Central memory CD8-positive, alpha-beta T cell (primary cell): ENCODE data around the gene MSMB.

ENCODE experiments used
- ATAC-seq: fragments of 150-1000 bp; cut with Tn5 transposase; replicated peaks from 2 replicates; pipeline ENCODE4 v1.10.0; 2022; ENCODE audit warnings: mild to moderate bottlenecking, moderate FRiP score, moderate number of reproducible peaks; ENCODE audit not compliant: poor library complexity, severe bottlenecking; ENCODE audit errors: extremely low read depth
- DNase-seq, 2 donors: peaks; one replicate each; pipeline ENCODE4 v3.0.0; 2021; ENCODE audit warnings: low spot score in 2 of 2
- H3K27ac Mint-ChIP-seq: one replicate; pipeline ENCODE4 v1.8.0; 2022; ENCODE audit warnings: low read depth, mild to moderate bottlenecking, moderate library complexity, mixed read lengths
- H3K27me3 Mint-ChIP-seq: one replicate; pipeline ENCODE4 v1.8.0; 2022; ENCODE audit warnings: mixed read lengths
- H3K36me3 Mint-ChIP-seq: one replicate; pipeline ENCODE4 v1.8.0; 2022; ENCODE audit warnings: mild to moderate bottlenecking, moderate library complexity, mixed read lengths; ENCODE audit not compliant: insufficient read depth
- H3K4me1 Mint-ChIP-seq: one replicate; pipeline ENCODE4 v1.8.0; 2022; ENCODE audit warnings: mixed read lengths
- H3K4me3 Mint-ChIP-seq: one replicate; pipeline ENCODE4 v1.8.0; 2022; ENCODE audit warnings: mild to moderate bottlenecking, moderate library complexity, mixed read lengths
- H3K9me3 Mint-ChIP-seq: one replicate; pipeline ENCODE4 v1.8.0; 2022; ENCODE audit warnings: mixed read lengths

Gene MSMB

DNA sequence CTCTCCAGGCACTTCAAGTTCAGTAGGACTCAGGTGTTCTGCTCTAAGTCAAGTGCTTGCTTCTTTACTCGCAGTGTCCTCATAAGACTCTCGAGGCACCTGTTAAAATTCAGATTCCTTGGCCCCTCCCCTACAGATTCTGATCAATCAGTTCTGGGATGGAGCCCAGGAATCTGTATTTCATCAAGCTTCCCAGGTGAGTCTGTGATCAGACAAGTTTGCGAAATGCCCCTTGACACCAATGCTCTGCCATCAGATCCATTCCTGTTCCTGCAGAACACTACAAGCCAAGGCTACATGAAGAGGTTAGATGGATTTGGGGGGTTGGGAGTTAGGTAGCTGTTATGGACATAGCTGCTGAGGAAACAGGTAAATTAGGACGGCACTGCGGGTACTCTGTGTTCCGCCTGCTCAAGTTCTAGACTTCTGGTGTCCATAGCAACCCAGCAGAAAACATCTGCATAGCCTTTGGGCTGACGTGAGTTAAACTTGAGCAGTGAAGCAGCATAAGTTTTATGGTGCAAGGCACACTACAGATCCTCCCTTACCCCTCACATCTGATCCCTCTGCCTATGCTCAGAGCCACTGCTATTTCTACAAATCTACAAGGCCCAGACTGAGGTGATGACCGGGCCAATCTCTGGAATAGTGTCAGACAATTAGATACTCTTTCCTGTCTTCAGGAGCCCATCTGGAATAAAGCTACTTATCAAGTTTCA is 8.8 kb downstream of the MSMB start:
- H3K27me3 Mint-ChIP-seq = peaks cover 12% of the 10 kb centered on the region
- no peak overlapping the region for H3K4me3 Mint-ChIP-seq
- no peak for DNase-seq
- H3K36me3 Mint-ChIP-seq = no peaks in the 10 kb centered on the region
- no peak for ATAC-seq
- no peak overlapping the region for H3K27ac Mint-ChIP-seq
- H3K4me1 Mint-ChIP-seq = no peaks in the 10 kb centered on the region
- no peaks in the 10 kb centered on the region for H3K9me3 Mint-ChIP-seq

DNA sequence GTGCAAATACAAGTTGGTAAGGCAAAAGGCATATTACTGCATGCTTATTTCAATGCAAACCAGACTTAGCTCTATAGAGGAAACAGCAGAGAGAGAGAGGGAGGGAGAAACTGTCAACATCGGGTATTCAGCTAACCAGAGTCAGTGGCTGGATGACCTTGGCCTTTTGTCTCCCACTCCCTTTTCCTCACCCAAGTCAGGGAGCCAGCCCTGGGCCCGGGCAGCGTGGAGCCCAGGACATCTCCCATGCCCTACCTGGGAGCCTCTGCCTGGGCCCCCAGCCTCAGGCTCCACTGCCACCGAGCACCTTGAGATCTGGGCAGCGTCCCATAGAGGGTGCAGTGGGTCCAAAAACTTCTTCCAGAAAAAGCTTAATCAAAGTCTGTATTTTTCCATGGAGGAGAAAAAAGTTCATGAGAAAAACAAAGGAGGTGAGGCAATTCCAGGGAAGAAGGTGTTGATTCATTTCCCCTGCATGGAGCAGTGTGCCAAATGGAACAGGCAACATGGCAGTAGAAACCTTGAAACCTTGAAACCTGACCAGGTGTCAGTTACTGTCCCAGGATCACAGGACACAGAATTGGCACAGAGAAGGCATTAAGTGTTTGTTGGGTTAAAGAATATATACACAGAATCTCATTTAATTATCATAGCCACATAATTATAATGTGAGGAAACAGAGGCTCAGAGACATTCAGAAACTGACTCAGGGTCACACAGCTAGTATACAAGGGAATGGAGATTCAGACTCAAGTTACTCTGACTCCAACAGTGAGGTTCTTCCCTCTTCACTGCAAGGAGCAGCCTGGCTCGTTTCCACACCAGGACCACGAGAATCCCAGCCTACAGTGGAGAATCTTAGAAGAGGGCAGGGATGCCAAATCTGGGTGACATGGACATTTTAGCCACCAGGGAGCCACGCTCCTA is 9.9 kb downstream of the MSMB start:
- Mint-ChIP-seq H3K9me3 (no peaks in the 10 kb centered on the region), H3K27me3 (peaks cover 9% of the 10 kb centered on the region), H3K4me1 (no peaks in the 10 kb centered on the region), H3K27ac (no peak overlapping the region), H3K36me3 (peaks cover 3% of the 10 kb centered on the region), H3K4me3 (no peak overlapping the region)
- ATAC-seq (no peak), DNase-seq (no peak)

DNA sequence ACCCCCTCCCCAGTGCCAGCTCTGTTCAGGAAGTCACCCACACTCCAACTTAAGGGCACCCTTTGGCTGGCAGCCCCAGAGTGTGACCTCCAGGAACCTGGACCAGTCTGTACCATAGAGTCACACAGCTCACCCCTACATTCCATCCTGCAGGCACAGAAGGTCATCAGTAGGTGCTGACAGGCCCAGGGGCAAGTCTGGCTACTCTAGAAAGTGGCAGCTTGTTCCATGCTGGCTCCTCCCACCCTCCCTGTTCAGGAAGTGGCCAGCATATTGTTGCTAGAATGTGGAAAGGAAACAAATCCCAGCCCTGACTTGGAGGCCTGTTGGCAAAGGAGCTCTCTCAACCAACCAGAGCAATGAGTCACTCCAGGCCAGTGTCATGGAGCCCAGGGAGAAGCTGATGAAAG is 12.5 kb downstream of the MSMB start:
- Mint-ChIP-seq H3K4me1 (peaks cover 22% of the 10 kb centered on the region), H3K27ac (no peak overlapping the region), H3K36me3 (peaks cover 11% of the 10 kb centered on the region), H3K27me3 (no peaks in the 10 kb centered on the region), H3K4me3 (no peak overlapping the region), H3K9me3 (no peaks in the 10 kb centered on the region)
- ATAC-seq = no peak
- no peak for DNase-seq

DNA sequence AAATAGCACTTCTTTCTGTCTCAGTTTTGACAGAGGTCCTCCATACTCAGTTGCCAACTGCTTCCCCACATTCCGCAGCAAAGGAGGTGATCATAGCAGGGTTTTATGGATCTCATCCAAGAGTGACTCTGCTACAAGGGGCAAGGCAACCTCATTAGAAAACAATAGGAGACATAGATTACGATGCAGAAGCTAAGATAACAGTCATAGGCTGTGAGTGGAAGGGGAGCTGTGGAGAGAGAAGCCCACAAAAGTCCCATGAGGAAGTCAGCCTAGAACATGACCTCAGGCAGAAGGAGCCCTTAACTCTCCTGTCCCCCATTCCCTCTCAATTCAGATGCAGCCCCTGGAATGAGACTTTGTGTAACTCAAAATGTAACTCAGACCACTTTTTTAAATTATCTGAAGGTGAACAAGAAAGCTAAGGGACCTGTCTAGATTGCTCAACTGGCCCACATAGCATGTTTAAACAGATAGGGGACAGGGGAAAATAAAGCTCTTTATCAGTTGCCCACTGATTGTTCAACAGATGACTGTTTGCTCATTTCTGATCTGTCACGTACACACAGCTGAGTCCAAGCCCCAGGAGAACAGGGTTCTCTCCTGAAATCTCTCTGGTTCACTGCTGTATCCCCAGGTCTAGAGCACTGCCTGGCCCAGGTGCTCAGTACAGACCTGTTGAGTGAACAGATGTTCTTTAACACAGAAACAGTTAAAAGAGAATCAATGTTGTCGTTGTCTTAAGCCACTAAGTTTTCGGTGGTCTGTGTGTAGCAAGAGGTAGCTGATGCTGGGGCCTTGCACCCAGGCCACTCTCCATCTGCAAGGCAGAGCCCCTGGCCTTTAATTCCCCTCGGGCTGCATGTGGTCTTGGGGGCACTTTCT is 14.2 kb downstream of the MSMB start:
- Mint-ChIP-seq H3K4me3 (peak overlapping the region; percentile 99), H3K27me3 (no peaks in the 10 kb centered on the region), H3K9me3 (no peaks in the 10 kb centered on the region), H3K27ac (peak overlapping the region; percentile 56), H3K4me1 (peaks cover 38% of the 10 kb centered on the region), H3K36me3 (peaks cover 11% of the 10 kb centered on the region)
- ATAC-seq = no peak
- DNase-seq = no peak

DNA sequence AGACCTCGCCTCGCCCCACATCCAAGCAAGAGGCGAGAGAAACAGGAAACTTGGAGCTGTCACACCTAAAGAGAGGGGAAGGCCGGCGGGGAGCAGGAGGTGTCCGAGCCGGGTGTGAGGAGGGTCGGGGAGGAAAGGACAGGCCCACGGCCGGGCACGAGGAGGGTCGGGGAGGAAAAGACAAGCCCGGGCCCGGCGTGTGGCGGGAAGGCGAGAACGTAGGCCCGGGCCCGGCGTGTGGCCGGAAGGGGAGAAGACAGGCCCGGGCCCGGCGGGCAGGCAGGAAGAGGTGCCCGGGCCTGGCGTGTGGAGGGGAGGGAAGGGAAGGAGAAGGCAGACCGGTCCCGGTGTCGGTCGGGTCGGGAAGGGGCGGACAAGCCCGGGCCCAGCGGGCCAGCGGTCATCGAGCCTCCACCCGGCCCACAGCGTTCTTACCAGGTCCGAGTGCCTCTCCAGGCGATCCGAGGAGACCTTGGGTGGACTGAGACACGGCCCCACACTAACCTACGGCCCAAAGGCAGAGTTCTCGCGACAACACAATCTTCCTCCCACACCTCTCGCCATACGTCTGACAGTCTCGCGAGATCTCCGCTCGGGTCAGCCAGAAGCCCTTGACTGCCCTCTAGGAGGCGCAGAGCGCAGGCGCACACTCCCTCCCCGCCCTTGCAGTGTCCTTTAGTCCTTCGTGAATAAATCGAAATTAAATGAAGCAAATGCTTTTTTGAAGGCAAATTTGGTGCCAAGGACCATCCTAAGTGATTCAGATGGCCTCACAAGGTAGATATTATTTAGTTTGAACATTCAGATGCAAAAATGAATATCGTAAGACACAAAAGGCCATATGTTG is 15.8 kb downstream of the MSMB start, which contains the start of gene NCOA4:
TSS of gene NCOA4 (minus strand) at position 533 of the 847 bp plus-strand sequence. CDS start 13,943 bp downstream, outside the sequence.
- Mint-ChIP-seq H3K27ac (peak within 1 kb of the TSS; percentile 97), H3K36me3 (peaks cover 11% of the 10 kb centered on the region), H3K4me3 (peak within 1 kb of the TSS; percentile 99), H3K9me3 (no peaks in the 10 kb centered on the region), H3K27me3 (no peaks in the 10 kb centered on the region), H3K4me1 (peaks cover 48% of the 10 kb centered on the region)
- DNase-seq (peak; percentile 91 to 92), ATAC-seq (peak; percentile 92)

DNA sequence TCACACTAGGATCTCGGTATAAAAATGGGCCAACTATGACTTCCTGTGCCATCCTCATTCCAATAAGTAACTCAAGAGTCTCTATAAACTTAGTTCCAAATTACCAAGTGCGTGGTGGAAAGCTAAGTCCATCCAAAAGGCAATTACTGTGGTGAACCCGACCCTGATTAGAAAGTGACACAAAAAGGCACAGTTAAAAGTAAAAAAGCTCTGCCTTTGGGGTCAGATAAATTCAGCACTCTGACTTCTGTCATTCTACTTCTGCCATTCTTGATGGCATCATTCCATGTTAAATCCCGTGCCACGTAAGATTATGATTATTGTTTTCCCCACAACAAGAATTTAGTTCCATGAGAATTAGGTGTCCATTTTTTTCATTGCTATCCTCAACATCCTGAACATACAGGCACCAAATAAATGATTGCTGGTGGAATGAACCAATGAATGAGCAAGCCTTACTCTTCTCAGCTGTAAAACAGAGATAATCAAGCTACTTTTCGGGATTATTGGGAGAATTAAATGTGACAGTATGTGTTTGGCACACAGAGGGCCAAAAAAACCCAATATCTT is 16.5 kb downstream of the MSMB start:
- peaks cover 53% of the 10 kb centered on the region for H3K4me1 Mint-ChIP-seq
- peaks cover 11% of the 10 kb centered on the region for H3K36me3 Mint-ChIP-seq
- peak overlapping the region; percentile 99 for H3K4me3 Mint-ChIP-seq
- H3K27me3 Mint-ChIP-seq = no peaks in the 10 kb centered on the region
- ATAC-seq = no peak
- peak overlapping the region; percentile 97 for H3K27ac Mint-ChIP-seq
- no peak for DNase-seq
- H3K9me3 Mint-ChIP-seq = no peaks in the 10 kb centered on the region

DNA sequence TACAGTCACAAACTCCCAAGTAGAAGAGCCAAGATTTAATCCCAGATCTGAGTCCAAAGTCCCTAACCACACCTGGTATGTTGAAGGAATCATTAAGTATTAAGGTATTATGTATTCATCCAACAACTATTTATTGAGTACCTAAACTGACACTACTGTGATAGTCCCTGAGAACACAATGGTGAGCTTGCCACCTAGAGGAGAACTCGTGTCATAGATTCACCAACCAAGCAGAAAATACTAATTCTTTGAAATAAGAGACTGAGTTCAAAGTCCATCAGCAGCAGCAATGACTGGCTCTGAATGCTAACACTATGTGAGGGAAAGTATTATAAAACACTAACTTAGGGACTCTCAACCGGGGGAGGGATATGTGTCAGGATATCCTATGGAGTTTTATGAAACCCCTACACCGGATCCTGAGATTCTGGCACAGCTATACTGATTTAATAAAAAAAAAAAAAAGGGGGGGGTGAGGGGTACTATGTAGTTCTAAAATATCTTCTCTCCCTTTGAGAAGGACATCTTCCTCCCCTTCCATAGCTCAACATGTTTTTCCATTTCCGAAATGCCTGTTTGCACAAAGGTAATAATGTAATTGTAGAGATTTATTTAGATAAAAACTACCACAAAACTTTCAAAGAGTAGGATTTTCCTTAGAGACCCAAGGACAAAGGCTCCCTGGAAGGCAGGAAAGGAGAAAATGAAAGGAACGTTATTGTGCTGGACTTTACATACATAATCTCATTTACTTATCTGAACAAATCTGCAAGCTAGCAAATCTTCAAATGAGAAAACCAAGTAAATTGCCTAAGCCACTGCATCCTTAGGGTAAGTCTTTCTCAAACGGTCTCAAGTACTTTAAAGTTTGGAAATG is 17.2 kb downstream of the MSMB start:
- ATAC-seq (peak; percentile 38), DNase-seq (peak in 1 of 2 donors; percentile 30)
- H3K4me3 Mint-ChIP-seq = peak overlapping the region; percentile 99
- peaks cover 61% of the 10 kb centered on the region for H3K4me1 Mint-ChIP-seq
- H3K36me3 Mint-ChIP-seq = peaks cover 11% of the 10 kb centered on the region
- H3K27ac Mint-ChIP-seq = peak overlapping the region; percentile 97
- H3K27me3 Mint-ChIP-seq = no peaks in the 10 kb centered on the region
- no peaks in the 10 kb centered on the region for H3K9me3 Mint-ChIP-seq

DNA sequence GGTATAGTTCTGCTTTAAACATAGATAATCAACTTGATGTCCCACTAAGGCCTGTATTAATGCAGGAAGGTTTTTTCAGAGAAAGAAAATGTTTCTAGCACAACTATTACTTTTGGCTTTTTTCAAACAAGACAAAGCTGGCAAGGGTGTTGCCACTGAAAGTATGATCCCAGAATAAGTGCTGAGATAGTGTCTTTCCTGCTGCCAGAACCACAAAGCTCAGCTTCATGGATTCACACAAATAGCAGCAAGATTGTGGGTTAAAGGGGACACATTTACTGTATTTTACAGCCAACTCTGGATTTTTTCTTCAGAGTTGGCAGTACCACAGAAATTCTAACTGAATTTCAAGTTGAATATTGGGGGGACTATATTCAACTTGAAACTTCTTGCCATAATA is 20.0 kb downstream of the MSMB start:
- no peaks in the 10 kb centered on the region for H3K27me3 Mint-ChIP-seq
- no peak overlapping the region for H3K27ac Mint-ChIP-seq
- no peaks in the 10 kb centered on the region for H3K9me3 Mint-ChIP-seq
- H3K4me3 Mint-ChIP-seq = no peak overlapping the region
- H3K36me3 Mint-ChIP-seq = peaks cover 11% of the 10 kb centered on the region
- no peak for ATAC-seq
- peaks cover 81% of the 10 kb centered on the region for H3K4me1 Mint-ChIP-seq
- no peak for DNase-seq

DNA sequence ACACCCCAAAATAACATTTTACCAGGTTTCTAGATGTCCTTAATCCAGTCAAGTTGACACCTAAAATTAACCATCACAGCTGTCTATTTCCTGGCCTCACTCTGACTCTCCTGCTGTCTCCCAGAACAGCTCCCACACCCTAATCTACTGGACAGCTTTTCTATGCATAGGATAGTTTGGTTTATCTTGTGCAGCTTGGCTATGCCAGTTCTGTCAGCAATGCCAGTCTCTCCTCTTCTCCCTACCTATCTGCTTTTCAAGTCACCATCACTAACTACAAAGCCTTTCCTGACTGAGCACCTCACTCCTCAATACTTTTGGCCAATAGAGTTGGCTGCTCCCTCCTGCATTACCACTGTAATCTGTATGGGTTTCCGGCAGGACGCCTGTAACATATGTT is 20.7 kb downstream of the MSMB start:
- H3K27me3 Mint-ChIP-seq = no peaks in the 10 kb centered on the region
- H3K36me3 Mint-ChIP-seq = peaks cover 8% of the 10 kb centered on the region
- ATAC-seq = no peak
- no peaks in the 10 kb centered on the region for H3K9me3 Mint-ChIP-seq
- H3K4me3 Mint-ChIP-seq = no peak overlapping the region
- peak overlapping the region; percentile 60 for H3K27ac Mint-ChIP-seq
- peaks cover 81% of the 10 kb centered on the region for H3K4me1 Mint-ChIP-seq
- DNase-seq = no peak

DNA sequence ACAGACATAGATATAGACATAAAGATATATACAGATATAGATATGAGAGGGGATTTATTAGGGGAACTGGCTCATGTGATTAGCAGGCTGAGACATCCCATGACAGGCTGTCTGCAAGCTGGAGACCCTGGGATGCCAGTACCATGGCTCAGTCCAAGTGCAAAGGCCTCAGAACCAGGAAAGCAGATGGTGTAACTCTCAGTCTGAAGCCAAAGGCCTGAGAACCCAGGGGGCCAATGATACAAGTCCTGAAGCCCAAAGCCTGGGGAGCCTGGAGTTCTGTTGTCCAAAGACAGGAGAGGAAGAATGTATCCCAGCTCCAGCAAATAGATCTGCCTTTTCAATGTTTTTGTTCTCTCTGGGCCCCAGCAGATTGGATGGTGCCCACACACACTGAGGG is 21.1 kb downstream of the MSMB start:
- DNase-seq (no peak), ATAC-seq (no peak)
- Mint-ChIP-seq H3K27me3 (no peaks in the 10 kb centered on the region), H3K4me3 (no peak overlapping the region), H3K36me3 (peaks cover 5% of the 10 kb centered on the region), H3K4me1 (peaks cover 81% of the 10 kb centered on the region), H3K9me3 (no peaks in the 10 kb centered on the region), H3K27ac (peak overlapping the region; percentile 60)
